A673 (cell line): ENCODE results near the gene PNRC2. TPM values are rescaled to one million over a fixed set of nuclear protein-coding genes. Genes with fewer than 3 reads are reported as not detected.

Experiments used
- BruUV-seq: library from RNA; stranded (reverse); fragments of 400-500 nt; replicated peaks from 2 replicates; lab custom pipeline; 2021; lab: Mats Ljungman, UMichigan
- CTCF ChIA-PET: fragments of 300-600 bp; sonication (Branson Sonifier 250); formaldehyde crosslinking; loops from one replicate; lab custom pipeline; 2022; ENCODE audit warnings: antibody characterized with exemption; lab: Charles Lee
- POLR2A ChIA-PET: fragments of 300-600 bp; sonication (Branson Sonifier 250); formaldehyde crosslinking; loops from one replicate; lab custom pipeline; 2022; ENCODE audit warnings: antibody characterized with exemption; ENCODE audit not compliant: low non-redundant PET; lab: Charles Lee
- DNase-seq: peaks from one replicate; pipeline ENCODE4 v3.0.0-alpha.2; 2015; ENCODE audit warnings: low spot score
- H3K27ac ChIP-seq: fragments of 200-600 bp; sonication (generic); 2 replicates; pipeline ENCODE4 v1.5.1; 2016; ENCODE audit warnings: mixed run types, low read depth, mild to moderate bottlenecking, mixed read lengths, antibody characterized with exemption, low read length; ENCODE audit not compliant: poor library complexity, severe bottlenecking
- H3K27me3 ChIP-seq: fragments of 200-600 bp; sonication (generic); replicated peaks from 2 replicates; pipeline ENCODE4 v1.6.1; 2017; ENCODE audit warnings: mixed run types, low read depth, mild to moderate bottlenecking, mixed read lengths, antibody characterized with exemption, low read length; ENCODE audit not compliant: insufficient read depth, poor library complexity
- H3K36me3 ChIP-seq: fragments of 200-600 bp; sonication (generic); 2 replicates; pipeline ENCODE4 v1.6.1; 2016; ENCODE audit warnings: mixed run types, mild to moderate bottlenecking, mixed read lengths, antibody characterized with exemption, low read length; ENCODE audit not compliant: insufficient read depth, poor library complexity, severe bottlenecking
- H3K4me1 ChIP-seq: fragments of 200-600 bp; sonication (generic); 2 replicates; pipeline ENCODE4 v1.6.1; 2017; ENCODE audit warnings: mixed run types, mild to moderate bottlenecking, mixed read lengths, antibody characterized with exemption, low read length; ENCODE audit not compliant: insufficient read depth, poor library complexity, severe bottlenecking
- H3K4me3 ChIP-seq: fragments of 200-600 bp; sonication (generic); 2 replicates; pipeline ENCODE4 v1.5.1; 2016; ENCODE audit warnings: low read depth, mixed run types, mild to moderate bottlenecking, mixed read lengths, low read length; ENCODE audit not compliant: poor library complexity, severe bottlenecking
- H3K9me3 ChIP-seq: fragments of 200-600 bp; sonication (generic); 2 replicates; pipeline ENCODE4 v1.6.1; 2016; ENCODE audit warnings: mixed run types, low read depth, mild to moderate bottlenecking, mixed read lengths, antibody characterized with exemption, low read length; ENCODE audit not compliant: poor library complexity, severe bottlenecking
- EZH2 ChIP-seq: fragments of 200-600 bp; sonication (generic); IDR thresholded peaks from 2 replicates; pipeline ENCODE4 v1.6.1; 2017; ENCODE audit warnings: borderline replicate concordance, low read depth, mild to moderate bottlenecking, mixed read lengths, antibody characterized with exemption, low read length; ENCODE audit not compliant: poor library complexity, severe bottlenecking
- intact Hi-C: fragments of 100-400 bp; cut with micrococcal nuclease; formaldehyde crosslinking; loops from one replicate; pipeline ENCODE4 v1.10.0; 2022; ENCODE audit not compliant: unreplicated experiment
- total RNA-seq: library from RNA; stranded (reverse); gene quantifications from 2 replicates; pipeline ENCODE4 v1.2.3, GENCODE V29; 2021
- TF ChIP-seq, protein P1 (sequence below): fragments of 300-800, 200-600 bp; sonication (generic); conservative IDR thresholded peaks from 2 replicates; pipeline ENCODE4 v1.5.1; 2017; ENCODE audit warnings: low read depth, mild to moderate bottlenecking, antibody characterized with exemption, low read length, moderate library complexity, mixed read lengths

The PNRC2 gene
- total RNA-seq, 1 experiment from 2014 or later, result 76.2 TPM

DNA sequence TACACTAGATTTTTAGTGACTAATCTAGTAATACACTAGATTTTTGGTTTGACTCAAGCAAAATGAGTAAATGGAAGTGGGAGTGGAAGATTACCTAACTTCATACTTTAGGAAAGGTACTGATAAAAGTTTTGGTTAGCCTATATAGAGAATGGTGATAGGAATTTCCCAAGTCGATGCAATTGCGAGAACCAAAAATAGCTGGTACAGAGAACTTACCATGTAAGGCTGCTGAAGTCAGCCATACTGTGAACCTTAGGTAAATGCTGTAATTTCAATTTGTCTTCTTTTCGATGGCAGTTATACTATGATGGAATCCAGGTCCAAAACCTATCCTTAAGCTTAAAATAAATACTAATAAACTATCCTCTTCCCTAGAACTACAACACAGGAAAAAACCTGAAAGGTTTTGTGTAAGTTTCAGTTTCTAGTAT, 4.6 kb downstream of the PNRC2 start:
- BruUV-seq, result no TSS peak
- ChIA-PET CTCF (no interaction called here), POLR2A (no interaction called here)
- TF ChIP-seq, protein P1, sequence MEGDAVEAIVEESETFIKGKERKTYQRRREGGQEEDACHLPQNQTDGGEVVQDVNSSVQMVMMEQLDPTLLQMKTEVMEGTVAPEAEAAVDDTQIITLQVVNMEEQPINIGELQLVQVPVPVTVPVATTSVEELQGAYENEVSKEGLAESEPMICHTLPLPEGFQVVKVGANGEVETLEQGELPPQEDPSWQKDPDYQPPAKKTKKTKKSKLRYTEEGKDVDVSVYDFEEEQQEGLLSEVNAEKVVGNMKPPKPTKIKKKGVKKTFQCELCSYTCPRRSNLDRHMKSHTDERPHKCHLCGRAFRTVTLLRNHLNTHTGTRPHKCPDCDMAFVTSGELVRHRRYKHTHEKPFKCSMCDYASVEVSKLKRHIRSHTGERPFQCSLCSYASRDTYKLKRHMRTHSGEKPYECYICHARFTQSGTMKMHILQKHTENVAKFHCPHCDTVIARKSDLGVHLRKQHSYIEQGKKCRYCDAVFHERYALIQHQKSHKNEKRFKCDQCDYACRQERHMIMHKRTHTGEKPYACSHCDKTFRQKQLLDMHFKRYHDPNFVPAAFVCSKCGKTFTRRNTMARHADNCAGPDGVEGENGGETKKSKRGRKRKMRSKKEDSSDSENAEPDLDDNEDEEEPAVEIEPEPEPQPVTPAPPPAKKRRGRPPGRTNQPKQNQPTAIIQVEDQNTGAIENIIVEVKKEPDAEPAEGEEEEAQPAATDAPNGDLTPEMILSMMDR, result no peak
- no peak for TF ChIP-seq EZH2
- peaks cover 81% of the 10 kb centered on the region for H3K36me3 ChIP-seq
- H3K9me3 ChIP-seq, result no peaks in the 10 kb centered on the region
- intact Hi-C loops, result no loop called here
- no peaks in the 10 kb centered on the region for H3K4me1 ChIP-seq
- no peak for DNase-seq
- peak overlapping the region; percentile 33 for H3K27ac ChIP-seq
- H3K27me3 ChIP-seq, result no peaks in the 10 kb centered on the region
- H3K4me3 ChIP-seq, result no peak overlapping the region

DNA sequence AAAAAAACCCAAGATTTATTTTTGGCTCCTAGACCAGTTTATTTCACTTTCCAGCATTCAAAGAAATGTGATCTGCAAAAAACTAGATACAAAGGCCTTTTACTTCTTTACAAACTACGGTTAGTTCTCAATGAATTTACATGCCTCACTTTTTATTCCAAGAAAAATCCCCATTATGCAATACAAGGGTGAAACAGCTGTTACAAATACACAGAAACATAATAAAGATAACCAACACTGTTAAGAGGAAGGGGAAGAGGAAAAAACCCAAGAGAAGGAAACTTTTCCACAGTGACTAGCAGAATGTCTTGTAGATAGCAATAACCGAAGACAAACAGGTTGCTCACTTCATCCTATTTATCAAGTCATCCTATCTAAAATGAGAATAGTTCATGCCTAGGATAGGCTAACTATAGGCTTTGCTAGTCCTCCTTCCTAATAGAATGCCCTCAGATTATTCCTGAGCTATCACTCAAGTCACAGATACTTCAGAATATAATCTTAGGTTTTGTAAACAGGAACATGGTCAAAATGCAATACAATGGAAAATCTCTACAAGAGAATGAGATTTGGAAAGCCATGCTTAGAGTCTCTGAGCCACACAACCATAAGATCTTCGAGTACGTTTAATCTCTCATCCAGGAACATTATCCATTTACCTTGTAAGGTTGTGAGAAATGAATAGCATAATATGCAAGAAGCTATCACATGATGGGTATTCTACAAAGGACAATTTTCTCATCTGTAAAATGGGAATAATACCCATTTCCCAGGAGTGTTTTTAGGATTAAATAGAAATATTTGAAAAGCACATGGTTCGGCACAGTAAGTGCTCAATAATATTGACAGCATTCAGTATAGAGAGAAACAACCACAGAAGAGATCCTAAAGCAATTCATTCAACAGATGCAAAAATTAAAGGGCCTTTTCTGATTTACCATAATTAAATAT, 5.4 kb downstream of the PNRC2 start:
- peaks cover 89% of the 10 kb centered on the region for H3K36me3 ChIP-seq
- H3K27ac ChIP-seq, result peak overlapping the region; percentile 33
- ChIA-PET POLR2A (no interaction called here), CTCF (no interaction called here)
- no peaks in the 10 kb centered on the region for H3K4me1 ChIP-seq
- intact Hi-C loops, result no loop called here
- BruUV-seq, result no TSS peak
- H3K27me3 ChIP-seq, result no peaks in the 10 kb centered on the region
- H3K9me3 ChIP-seq, result no peaks in the 10 kb centered on the region
- no peak for DNase-seq
- no peak for TF ChIP-seq EZH2
- TF ChIP-seq, protein P1, result no peak
- no peak overlapping the region for H3K4me3 ChIP-seq

DNA sequence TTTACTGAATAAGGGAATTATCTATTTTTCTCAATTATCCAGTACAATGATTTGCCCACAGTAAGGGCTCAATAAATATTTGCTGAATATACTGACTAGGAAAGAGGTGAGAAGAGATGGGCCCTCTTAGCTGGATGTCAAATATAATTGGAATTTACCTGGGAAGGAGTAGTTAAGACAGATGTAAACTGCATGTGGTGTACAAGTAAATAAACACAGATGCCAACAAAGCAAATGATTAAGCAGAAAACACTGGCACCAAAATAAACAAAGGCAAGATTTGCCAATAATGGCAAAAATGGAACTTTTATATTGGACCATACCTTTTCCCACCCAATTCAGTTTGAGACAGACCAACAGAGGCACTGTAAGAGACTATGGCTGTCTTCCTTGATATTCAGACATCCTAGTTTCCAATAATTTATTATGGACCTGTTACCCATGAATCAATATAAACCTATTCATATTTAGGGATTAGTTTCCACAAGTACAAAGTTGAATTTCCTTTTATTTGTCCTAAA, 7.4 kb downstream of the PNRC2 start:
- Histone ChIP-seq H3K27ac (no peak overlapping the region), H3K27me3 (no peaks in the 10 kb centered on the region), H3K4me1 (no peaks in the 10 kb centered on the region), H3K4me3 (no peak overlapping the region), H3K36me3 (peaks cover 89% of the 10 kb centered on the region), H3K9me3 (no peaks in the 10 kb centered on the region)
- POLR2A ChIA-PET, result interaction anchor here (0.6 kb wide), 1 partner anchor 97 kb away, joined by 4 read pairs; no protein-coding TSS in a partner anchor
- CTCF ChIA-PET, result no interaction called here
- no TSS peak for BruUV-seq
- no peak for DNase-seq
- TF ChIP-seq, protein P1, result no peak
- TF ChIP-seq EZH2, result no peak
- intact Hi-C loops, result no loop called here
